ENCODE results near the gene DNAJC18.

DNA sequence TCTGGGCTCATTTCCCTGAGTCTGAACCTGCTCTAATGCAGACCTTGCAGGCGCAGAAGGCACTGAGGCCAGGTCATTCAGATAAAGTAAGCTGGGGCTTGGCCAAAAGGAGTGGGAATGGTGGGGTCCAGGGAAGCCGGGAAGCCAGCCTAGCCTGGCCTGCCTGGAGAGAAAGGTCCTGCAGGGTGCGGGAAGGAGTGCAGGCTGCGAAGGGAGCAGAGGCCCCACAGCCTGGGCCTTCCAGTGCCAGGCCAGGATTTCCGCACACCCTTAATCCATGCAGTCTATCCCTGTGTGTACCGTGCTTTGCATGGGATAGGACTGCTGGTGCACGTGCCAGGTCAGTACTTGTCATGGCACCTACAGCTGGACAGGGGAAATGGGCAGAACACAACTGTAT is 46.9 kb upstream of the DNAJC18 start:
- TF ChIP-seq SUZ12 (IDR thresholded peaks at IDR 0.05) (no peak), BHLHE40 (IDR thresholded peaks at IDR 0.05; ENCODE audit: borderline replicate concordance) (no peak), SP1 (IDR thresholded peaks at IDR 0.05) (no peak), FOXK2 (IDR thresholded peaks at IDR 0.05) (no peak), FOXM1 (IDR thresholded peaks at IDR 0.05; ENCODE audit: borderline replicate concordance) (no peak), ELF4 (IDR thresholded peaks at IDR 0.05) (no peak), HDGF (IDR thresholded peaks at IDR 0.05; ENCODE audit: borderline replicate concordance) (no peak), FOXA1 (IDR thresholded peaks at IDR 0.05) (no peak), TARDBP (IDR thresholded peaks at IDR 0.05) (no peak), L3MBTL2 (conservative IDR thresholded peaks at IDR 0.05) (no peak), LEF1 (IDR thresholded peaks at IDR 0.05; ENCODE audit: borderline replicate concordance) (no peak)

Data from HEK293T (cell line).